ENCODE data around the gene ZBTB9.
"Not testable (repeated sequence)": the region's sequence is repeated elsewhere in the genome, so short reads cannot be mapped to it uniquely, and the experiment has no call there.

Gene ZBTB9

GRCh38 chr6:33466075-33466735, 11.8 kb downstream of the ZBTB9 start:
- no peak overlapping the region for H3K9ac ChIP-seq (ENCODE audit: low read depth in 1 of 2, low read length in 2 of 2)
- H3K4me1 ChIP-seq (ENCODE audit: control insufficient read depth in 2 of 2, insufficient read depth in 2 of 2, low read length in 2 of 2): no peaks in the 10 kb centered on the region
- H3K9me3 ChIP-seq (ENCODE audit: control insufficient read depth in 2 of 2, low read length in 2 of 2): no peaks in the 10 kb centered on the region
- H3K27me3 ChIP-seq (ENCODE audit: control insufficient read depth in 2 of 2, insufficient read depth in 2 of 2, low read length in 2 of 2): no peaks in the 10 kb centered on the region
- no peaks in the 10 kb centered on the region for H3K36me3 ChIP-seq (ENCODE audit: control insufficient read depth in 2 of 2, insufficient read depth in 2 of 2, low read length in 2 of 2)
- H3K27ac ChIP-seq (ENCODE audit: low read depth in 2 of 2, low read length in 2 of 2): no peak overlapping the region
- no peak overlapping the region for H3K4me3 ChIP-seq (ENCODE audit: low read length in 2 of 2)

- Histone ChIP-seq H3K9me3 (ENCODE audit: control insufficient read depth in 2 of 2, low read length in 2 of 2) (no peaks in the 10 kb centered on the region), H3K4me1 (ENCODE audit: control insufficient read depth in 2 of 2, insufficient read depth in 2 of 2, low read length in 2 of 2) (no peaks in the 10 kb centered on the region), H3K4me3 (ENCODE audit: low read length in 2 of 2) (no peak overlapping the region), H3K27me3 (ENCODE audit: control insufficient read depth in 2 of 2, insufficient read depth in 2 of 2, low read length in 2 of 2) (no peaks in the 10 kb centered on the region), H3K27ac (ENCODE audit: low read depth in 2 of 2, low read length in 2 of 2) (no peak overlapping the region), H3K36me3 (ENCODE audit: control insufficient read depth in 2 of 2, insufficient read depth in 2 of 2, low read length in 2 of 2) (no peaks in the 10 kb centered on the region), H3K9ac (ENCODE audit: low read depth in 1 of 2, low read length in 2 of 2) (no peak overlapping the region)
Observed at GRCh38 chr6:33467091-33467490, 12.7 kb downstream of the ZBTB9 start.

- H3K27ac ChIP-seq (ENCODE audit: low read depth in 2 of 2, low read length in 2 of 2): no peak overlapping the region
- H3K9me3 ChIP-seq (ENCODE audit: control insufficient read depth in 2 of 2, low read length in 2 of 2): no peaks in the 10 kb centered on the region
- no peaks in the 10 kb centered on the region for H3K36me3 ChIP-seq (ENCODE audit: control insufficient read depth in 2 of 2, insufficient read depth in 2 of 2, low read length in 2 of 2)
- no peaks in the 10 kb centered on the region for H3K4me1 ChIP-seq (ENCODE audit: control insufficient read depth in 2 of 2, insufficient read depth in 2 of 2, low read length in 2 of 2)
- no peak overlapping the region for H3K9ac ChIP-seq (ENCODE audit: low read depth in 1 of 2, low read length in 2 of 2)
- H3K4me3 ChIP-seq (ENCODE audit: low read length in 2 of 2): no peak overlapping the region
- H3K27me3 ChIP-seq (ENCODE audit: control insufficient read depth in 2 of 2, insufficient read depth in 2 of 2, low read length in 2 of 2): no peaks in the 10 kb centered on the region
Observed at GRCh38 chr6:33469661-33470060, 15.3 kb downstream of the ZBTB9 start.

- H3K4me1 ChIP-seq (ENCODE audit: control insufficient read depth in 2 of 2, insufficient read depth in 2 of 2, low read length in 2 of 2): no peaks in the 10 kb centered on the region
- H3K36me3 ChIP-seq (ENCODE audit: control insufficient read depth in 2 of 2, insufficient read depth in 2 of 2, low read length in 2 of 2): no peaks in the 10 kb centered on the region
- no peaks in the 10 kb centered on the region for H3K9me3 ChIP-seq (ENCODE audit: control insufficient read depth in 2 of 2, low read length in 2 of 2)
- H3K9ac ChIP-seq (ENCODE audit: low read depth in 1 of 2, low read length in 2 of 2): no peak overlapping the region
- no peak overlapping the region for H3K4me3 ChIP-seq (ENCODE audit: low read length in 2 of 2)
- H3K27me3 ChIP-seq (ENCODE audit: control insufficient read depth in 2 of 2, insufficient read depth in 2 of 2, low read length in 2 of 2): no peaks in the 10 kb centered on the region
- no peak overlapping the region for H3K27ac ChIP-seq (ENCODE audit: low read depth in 2 of 2, low read length in 2 of 2)
Observed at GRCh38 chr6:33477864-33478263, 23.5 kb downstream of the ZBTB9 start.

- Histone ChIP-seq H3K9me3 (ENCODE audit: control insufficient read depth in 2 of 2, low read length in 2 of 2) (no peaks in the 10 kb centered on the region), H3K36me3 (ENCODE audit: control insufficient read depth in 2 of 2, insufficient read depth in 2 of 2, low read length in 2 of 2) (no peaks in the 10 kb centered on the region), H3K4me1 (ENCODE audit: control insufficient read depth in 2 of 2, insufficient read depth in 2 of 2, low read length in 2 of 2) (no peaks in the 10 kb centered on the region), H3K4me3 (ENCODE audit: low read length in 2 of 2) (no peak overlapping the region), H3K9ac (ENCODE audit: low read depth in 1 of 2, low read length in 2 of 2) (no peak overlapping the region), H3K27me3 (ENCODE audit: control insufficient read depth in 2 of 2, insufficient read depth in 2 of 2, low read length in 2 of 2) (no peaks in the 10 kb centered on the region), H3K27ac (ENCODE audit: low read depth in 2 of 2, low read length in 2 of 2) (no peak overlapping the region)
Observed at GRCh38 chr6:33481192-33481591, 26.8 kb downstream of the ZBTB9 start.

- H3K4me3 ChIP-seq (ENCODE audit: low read length in 2 of 2); H3K9me3 ChIP-seq (ENCODE audit: control insufficient read depth in 2 of 2, low read length in 2 of 2); H3K4me1 ChIP-seq (ENCODE audit: control insufficient read depth in 2 of 2, insufficient read depth in 2 of 2, low read length in 2 of 2); H3K27me3 ChIP-seq (ENCODE audit: control insufficient read depth in 2 of 2, insufficient read depth in 2 of 2, low read length in 2 of 2); H3K36me3 ChIP-seq (ENCODE audit: control insufficient read depth in 2 of 2, insufficient read depth in 2 of 2, low read length in 2 of 2); H3K9ac ChIP-seq (ENCODE audit: low read depth in 1 of 2, low read length in 2 of 2); H3K27ac ChIP-seq (ENCODE audit: low read depth in 2 of 2, low read length in 2 of 2): not testable (repeated sequence)
Observed at GRCh38 chr6:33482620-33483019, 28.2 kb downstream of the ZBTB9 start.

GRCh38 chr6:33483678-33484077, 29.3 kb downstream of the ZBTB9 start:
- Histone ChIP-seq H3K9me3 (ENCODE audit: control insufficient read depth in 2 of 2, low read length in 2 of 2) (no peaks in the 10 kb centered on the region), H3K9ac (ENCODE audit: low read depth in 1 of 2, low read length in 2 of 2) (no peak overlapping the region), H3K4me3 (ENCODE audit: low read length in 2 of 2) (no peak overlapping the region), H3K27ac (ENCODE audit: low read depth in 2 of 2, low read length in 2 of 2) (no peak overlapping the region), H3K36me3 (ENCODE audit: control insufficient read depth in 2 of 2, insufficient read depth in 2 of 2, low read length in 2 of 2) (no peaks in the 10 kb centered on the region), H3K27me3 (ENCODE audit: control insufficient read depth in 2 of 2, insufficient read depth in 2 of 2, low read length in 2 of 2) (no peaks in the 10 kb centered on the region), H3K4me1 (ENCODE audit: control insufficient read depth in 2 of 2, insufficient read depth in 2 of 2, low read length in 2 of 2) (no peaks in the 10 kb centered on the region)

- H3K9ac ChIP-seq (ENCODE audit: low read depth in 1 of 2, low read length in 2 of 2); H3K9me3 ChIP-seq (ENCODE audit: control insufficient read depth in 2 of 2, low read length in 2 of 2); H3K27ac ChIP-seq (ENCODE audit: low read depth in 2 of 2, low read length in 2 of 2); H3K4me1 ChIP-seq (ENCODE audit: control insufficient read depth in 2 of 2, insufficient read depth in 2 of 2, low read length in 2 of 2); H3K36me3 ChIP-seq (ENCODE audit: control insufficient read depth in 2 of 2, insufficient read depth in 2 of 2, low read length in 2 of 2); H3K27me3 ChIP-seq (ENCODE audit: control insufficient read depth in 2 of 2, insufficient read depth in 2 of 2, low read length in 2 of 2); H3K4me3 ChIP-seq (ENCODE audit: low read length in 2 of 2): not testable (repeated sequence)
Observed at GRCh38 chr6:33484673-33485262, 30.4 kb downstream of the ZBTB9 start.

- not testable (repeated sequence) for H3K27ac ChIP-seq (ENCODE audit: low read depth in 2 of 2, low read length in 2 of 2); H3K4me3 ChIP-seq (ENCODE audit: low read length in 2 of 2); H3K27me3 ChIP-seq (ENCODE audit: control insufficient read depth in 2 of 2, insufficient read depth in 2 of 2, low read length in 2 of 2); H3K9ac ChIP-seq (ENCODE audit: low read depth in 1 of 2, low read length in 2 of 2); H3K9me3 ChIP-seq (ENCODE audit: control insufficient read depth in 2 of 2, low read length in 2 of 2); H3K36me3 ChIP-seq (ENCODE audit: control insufficient read depth in 2 of 2, insufficient read depth in 2 of 2, low read length in 2 of 2); H3K4me1 ChIP-seq (ENCODE audit: control insufficient read depth in 2 of 2, insufficient read depth in 2 of 2, low read length in 2 of 2)
Observed at GRCh38 chr6:33485680-33486079, 31.3 kb downstream of the ZBTB9 start.

GRCh38 chr6:33488339-33488738, 34.0 kb downstream of the ZBTB9 start:
- Histone ChIP-seq H3K4me3 (ENCODE audit: low read length in 2 of 2) (no peak overlapping the region), H3K27me3 (ENCODE audit: control insufficient read depth in 2 of 2, insufficient read depth in 2 of 2, low read length in 2 of 2) (no peaks in the 10 kb centered on the region), H3K9me3 (ENCODE audit: control insufficient read depth in 2 of 2, low read length in 2 of 2) (no peaks in the 10 kb centered on the region), H3K27ac (ENCODE audit: low read depth in 2 of 2, low read length in 2 of 2) (no peak overlapping the region), H3K4me1 (ENCODE audit: control insufficient read depth in 2 of 2, insufficient read depth in 2 of 2, low read length in 2 of 2) (no peaks in the 10 kb centered on the region), H3K36me3 (ENCODE audit: control insufficient read depth in 2 of 2, insufficient read depth in 2 of 2, low read length in 2 of 2) (no peaks in the 10 kb centered on the region), H3K9ac (ENCODE audit: low read depth in 1 of 2, low read length in 2 of 2) (no peak overlapping the region)

All from mucosa of rectum (tissue), 2 donors.